ENCODE data around the gene HERC5. TPM values are rescaled to one million over a fixed set of nuclear protein-coding genes. Genes with fewer than 3 reads are reported as not detected.

The HERC5 gene
- total RNA-seq, 1 experiment from 2014 or later, result 17.2 TPM

GRCh38 chr4:88467392-88467791, 10.5 kb downstream of the HERC5 start:
- TF ChIP-seq CTCF (conservative IDR thresholded peaks at IDR 0.05), result no peak
- no peak overlapping the region for H2AFZ ChIP-seq (ENCODE audit: low read length)
- H3K4me1 ChIP-seq (ENCODE audit: insufficient read depth, low read length), result no peaks in the 10 kb centered on the region; the same call in 1 of the 2 replicates
- H3T11ph ChIP-seq (ENCODE audit: low read length), result no peak overlapping the region
- H3K4ac ChIP-seq (ENCODE audit: low read depth, low read length), result no peak overlapping the region
- no peak overlapping the region for H4K91ac ChIP-seq (ENCODE audit: insufficient read length, low read depth, low read length)
- H3K4me2 ChIP-seq (ENCODE audit: insufficient read depth, insufficient read length, low read length), result no peak overlapping the region
- H2BK5ac ChIP-seq (ENCODE audit: insufficient read length, low read length), result no peak overlapping the region
- no peak overlapping the region for H3K18ac ChIP-seq (ENCODE audit: insufficient read length, low read depth, low read length)
- no peaks in the 10 kb centered on the region for H4K20me1 ChIP-seq (ENCODE audit: control insufficient read depth, insufficient read depth, insufficient read length)
- no peaks in the 10 kb centered on the region for H3K23me2 ChIP-seq (ENCODE audit: insufficient read length, low read depth, low read length, poor library complexity, severe bottlenecking)
- Mint-ChIP-seq H3K27ac (no peak overlapping the region), H3K9me3 (no peaks in the 10 kb centered on the region; a peak in 1 of 5 replicates), H3K27me3 (ENCODE audit: low read depth) (no peaks in the 10 kb centered on the region), H3K36me3 (ENCODE audit: insufficient read depth in 1 of 3, low read depth in 3 of 3) (peaks cover 9 to 18% (median 12%) of the 10 kb centered on the region in 3 experiments; a peak in 6 of 7 replicates), H3K4me3 (no peak overlapping the region), H3K4me1 (peaks cover 5 to 6% of the 10 kb centered on the region in 2 experiments)
- H3K14ac ChIP-seq (ENCODE audit: insufficient read depth, low read length), result no peak overlapping the region
- no peak overlapping the region for H4K8ac ChIP-seq (replicated peaks; ENCODE audit: insufficient read length, low read depth, low read length)
- no peak overlapping the region for H2AK5ac ChIP-seq (ENCODE audit: insufficient read length, low read length)
- no peaks in the 10 kb centered on the region for H3K79me1 ChIP-seq (ENCODE audit: insufficient read depth, low read depth, low read length, poor library complexity, severe bottlenecking)
- no peaks in the 10 kb centered on the region for H3K27me3 ChIP-seq (ENCODE audit: insufficient read depth, low read length)
- H3K56ac ChIP-seq (ENCODE audit: insufficient read length, low read depth, low read length), result no peak overlapping the region
- no peak overlapping the region for H3K9ac ChIP-seq (ENCODE audit: extremely low read depth, insufficient read length, low read length)
- H3K23ac ChIP-seq (ENCODE audit: insufficient read length, low read depth, low read length), result no peak overlapping the region
- no peak overlapping the region for H4K5ac ChIP-seq (ENCODE audit: insufficient read length, low read depth, low read length)
- no peak overlapping the region for H3K27ac ChIP-seq (ENCODE audit: insufficient read length, low read depth, low read length)
- H3K9me3 ChIP-seq (ENCODE audit: control insufficient read depth, low read depth, low read length), result no peaks in the 10 kb centered on the region
- DNase-seq, result no peak
- H3K79me2 ChIP-seq (ENCODE audit: insufficient read depth, low read length), result no peaks in the 10 kb centered on the region
- H2BK20ac ChIP-seq (ENCODE audit: low read depth, low read length, poor library complexity, severe bottlenecking), result no peak overlapping the region
- H2BK120ac ChIP-seq (ENCODE audit: low read depth, low read length, poor library complexity, severe bottlenecking), result no peak overlapping the region
- no peak overlapping the region for H2BK12ac ChIP-seq (ENCODE audit: insufficient read length, low read depth, low read length)
- WGBS (ENCODE audit: extremely low coverage, insufficient read length, low lambda C conversion rate), result no CpG with 5 or more reads among the region's 2 CpGs
- H2BK15ac ChIP-seq (ENCODE audit: low read depth, low read length), result no peak overlapping the region
